Measurements from ENCODE around the gene ABHD14A.

DNA sequence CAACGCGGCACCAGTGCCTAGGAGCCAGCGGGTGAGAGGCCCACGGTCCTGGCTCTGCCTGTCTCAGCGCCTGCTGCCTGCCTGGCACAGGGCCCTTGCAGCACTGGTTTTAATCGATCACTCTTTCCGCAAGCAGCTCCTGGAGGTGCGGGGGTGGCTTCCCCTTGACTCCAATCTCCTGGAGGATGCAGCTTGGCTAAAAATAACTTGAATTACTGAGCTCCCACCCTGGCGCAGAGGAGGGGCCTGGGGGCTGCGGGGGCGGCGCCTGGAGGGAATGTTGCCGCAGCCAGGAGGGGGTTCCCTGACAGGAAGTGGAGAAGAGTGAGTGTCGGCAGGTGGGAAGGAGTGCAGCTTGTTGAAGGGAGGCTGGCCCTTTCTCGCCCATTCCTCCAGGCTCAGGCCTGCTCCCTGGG, 30.7 kb downstream of the ABHD14A start:
- TF ChIP-seq GATA2 (IDR thresholded peaks at IDR 0.05; ENCODE audit: low read depth, low read length) (no peak), GATA3 (IDR thresholded peaks at IDR 0.05; ENCODE audit: low read depth, low read length) (no peak)
